Right forelimb (tissue), 1 donor: ENCODE data around the gene TMEM219.
"Not testable (repeated sequence)": the region's sequence is repeated elsewhere in the genome, so short reads cannot be mapped to it uniquely, and the experiment has no call there.

Experiments
- DNase-seq: peaks from one replicate; pipeline ENCODE4 v3.0.0-alpha.2; 2018

The TMEM219 gene

GRCh38 chr16:29996766-29997250 lies 34.9 kb downstream of the TMEM219 start:
- DNase-seq = no peak

GRCh38 chr16:29999605-30000004 lies 37.7 kb downstream of the TMEM219 start:
- no peak for DNase-seq

GRCh38 chr16:30000735-30001631 lies 39.1 kb downstream of the TMEM219 start:
- no peak for DNase-seq

GRCh38 chr16:30002614-30003346 lies 40.9 kb downstream of the TMEM219 start:
- no peak for DNase-seq

GRCh38 chr16:30003670-30004423 lies 42.0 kb downstream of the TMEM219 start:
- DNase-seq = no peak

GRCh38 chr16:30004424-30004776 lies 42.5 kb downstream of the TMEM219 start:
- DNase-seq = no peak

GRCh38 chr16:30004811-30005242 lies 42.9 kb downstream of the TMEM219 start:
- DNase-seq = no peak

- no peak for DNase-seq
Measured at GRCh38 chr16:30005341-30006094, 43.6 kb downstream of the TMEM219 start.

GRCh38 chr16:30006095-30006473 lies 44.2 kb downstream of the TMEM219 start:
- DNase-seq = no peak

GRCh38 chr16:30006659-30007377 lies 44.9 kb downstream of the TMEM219 start:
- DNase-seq = no peak

- DNase-seq = no peak
Measured at GRCh38 chr16:30007378-30007895, 45.6 kb downstream of the TMEM219 start.

GRCh38 chr16:30009085-30009862 lies 47.4 kb downstream of the TMEM219 start:
- no peak for DNase-seq

GRCh38 chr16:30009990-30010843 lies 48.3 kb downstream of the TMEM219 start:
- DNase-seq = peak; percentile 46

GRCh38 chr16:30010844-30011713 lies 49.2 kb downstream of the TMEM219 start, which contains the start of gene DOC2A:
Gene DOC2A (minus strand): TSS chr16:30011027. CDS start chr16:30010222, 805 bp downstream.
- no peak for DNase-seq

GRCh38 chr16:30011714-30012504 lies 50.0 kb downstream of the TMEM219 start:
- no peak for DNase-seq

- DNase-seq = not testable (repeated sequence)
Measured at GRCh38 chr16:30012598-30012997, 50.7 kb downstream of the TMEM219 start.

- not testable (repeated sequence) for DNase-seq
Measured at GRCh38 chr16:30015450-30015849, 53.6 kb downstream of the TMEM219 start.
